Subcutaneous adipose tissue (tissue), 4 donors: Measurements from ENCODE around the gene TBCC. TPM values are rescaled to one million over a fixed set of nuclear protein-coding genes. Genes with fewer than 3 reads are reported as not detected.

Experiments used
- CTCF ChIP-seq: fragments of 450-650 bp; IDR thresholded peaks from one replicate; pipeline ENCODE4 v1.5.1; 2016; ENCODE audit warnings: low read depth, mild to moderate bottlenecking, control low read depth, antibody characterized with exemption, moderate library complexity
- total RNA-seq, 4 donors: library from RNA; depleted of rRNA; stranded (reverse); fragments of >200 nt; gene quantifications; one replicate each; pipeline ENCODE4 v1.1.0, GENCODE V29; 2016

The TBCC gene
- 10 to 100 TPM in 3 of 4 donors, 1 to 10 TPM in 1; 9.0 to 24.7 (median 20.4) TPM for total RNA-seq

- TF ChIP-seq CTCF: no peak
These were observed at the start of gene TBCC for GRCh38 chr6:42745640-42746462. Gene TBCC (minus strand): TSS chr6:42746103. CDS start chr6:42746073, 30 bp downstream.

- TF ChIP-seq CTCF: no peak
These were observed 49.7 kb upstream of the TBCC start for GRCh38 chr6:42795651-42796050.

GRCh38 chr6:42791706-42792320, 45.9 kb upstream of the TBCC start:
- TF ChIP-seq CTCF: no peak

GRCh38 chr6:42790549-42791181, 44.8 kb upstream of the TBCC start:
- no peak for TF ChIP-seq CTCF

GRCh38 chr6:42788671-42789070, 42.8 kb upstream of the TBCC start:
- no peak for TF ChIP-seq CTCF

GRCh38 chr6:42787063-42787472, 41.2 kb upstream of the TBCC start:
- no peak for TF ChIP-seq CTCF

- no peak for TF ChIP-seq CTCF
These were observed 40.7 kb upstream of the TBCC start for GRCh38 chr6:42786525-42786985.
